Stimulated activated CD4-positive, alpha-beta T cell treated with anti-CD3 and anti-CD28 coated beads, TNF-alpha, amount 100 ng/mL, for 24 hours (primary cell): ENCODE data around the gene MED31.
A peak's percentile ranks its signal among the peaks of the same experiment; 100 is the strongest.
"Not testable (repeated sequence)": the region's sequence is repeated elsewhere in the genome, so short reads cannot be mapped to it uniquely, and the experiment has no call there.

Experiments
- DNase-seq, 3 experiments: peaks; one replicate each; pipeline ENCODE4 v3.0.0-alpha.2; 2020; ENCODE audit warnings: low read depth in 3 of 3

Gene MED31

GRCh38 chr17:6655732-6656361 is 4.4 kb upstream of the MED31 start:
- not testable (repeated sequence) for DNase-seq

- no peak for DNase-seq
Observed at GRCh38 chr17:6654841-6655731, 3.7 kb upstream of the MED31 start.

GRCh38 chr17:6651919-6652452 is 581 bp upstream of the MED31 start:
- DNase-seq = no peak

- no peak for DNase-seq
Observed at GRCh38 chr17:6648181-6648580, 3.2 kb downstream of the MED31 start.

GRCh38 chr17:6643451-6644125 is 7.8 kb downstream of the MED31 start:
- no peak for DNase-seq

GRCh38 chr17:6642592-6642991 is 8.8 kb downstream of the MED31 start:
- no peak for DNase-seq

GRCh38 chr17:6641247-6641863 is 10.1 kb downstream of the MED31 start:
- DNase-seq = no peak

GRCh38 chr17:6640536-6641246 is 10.7 kb downstream of the MED31 start, which contains the start of the genes KIAA0753 and TXNDC17:
TSS of gene KIAA0753 (minus strand) at chr17:6640711. CDS start at chr17:6635103, 5,608 bp downstream.
TSS of gene TXNDC17 (plus strand) at chr17:6641060. CDS start at chr17:6641083, 23 bp downstream.
- DNase-seq = peak; percentile 89 to 96 (median 89)

GRCh38 chr17:6639586-6640535 is 11.5 kb downstream of the MED31 start:
- DNase-seq = peak in 1 of 3 experiments; percentile 28

GRCh38 chr17:6639014-6639585 is 12.3 kb downstream of the MED31 start:
- DNase-seq = no peak

- no peak for DNase-seq
Observed at GRCh38 chr17:6638046-6638908, 13.1 kb downstream of the MED31 start.

GRCh38 chr17:6637458-6637840 is 14.0 kb downstream of the MED31 start:
- DNase-seq = no peak

- DNase-seq = no peak
Observed at GRCh38 chr17:6636616-6637457, 14.6 kb downstream of the MED31 start.

GRCh38 chr17:6636105-6636504 is 15.3 kb downstream of the MED31 start:
- DNase-seq = no peak

- DNase-seq = no peak
Observed at GRCh38 chr17:6633263-6633662, 18.1 kb downstream of the MED31 start.

- DNase-seq = no peak
Observed at GRCh38 chr17:6632530-6632929, 18.9 kb downstream of the MED31 start.

- DNase-seq = no peak
Observed at GRCh38 chr17:6630390-6630789, 21.0 kb downstream of the MED31 start.

- DNase-seq = no peak
Observed at GRCh38 chr17:6627019-6627418, 24.4 kb downstream of the MED31 start.
